Activated T-helper 17 cell treated with anti-CD3 and anti-CD28 coated beads, Interleukin-2, amount 50 U/mL, for 72 hours (primary cell): ENCODE data around the gene GNPTAB. TPM values are rescaled to one million over a fixed set of nuclear protein-coding genes. Genes with fewer than 3 reads are reported as not detected.
A peak's percentile ranks its signal among the peaks of the same experiment; 100 is the strongest.

Source experiments
- ATAC-seq: fragments of 150-1000 bp; cut with Tn5 transposase; replicated peaks from 2 replicates; pipeline ENCODE4 v1.10.0; 2021; ENCODE audit warnings: mild to moderate bottlenecking, moderate library complexity
- H3K27ac Mint-ChIP-seq: one replicate; pipeline ENCODE4 v1.8.0; 2022; ENCODE audit warnings: mixed read lengths
- H3K27me3 Mint-ChIP-seq: one replicate; pipeline ENCODE4 v1.8.0; 2022; ENCODE audit warnings: mixed read lengths
- H3K36me3 Mint-ChIP-seq: one replicate; pipeline ENCODE4 v1.8.0; 2022; ENCODE audit warnings: low read depth, mild to moderate bottlenecking, mixed read lengths
- H3K4me1 Mint-ChIP-seq: one replicate; pipeline ENCODE4 v1.8.0; 2022; ENCODE audit warnings: mixed read lengths
- H3K4me3 Mint-ChIP-seq: one replicate; pipeline ENCODE4 v1.8.0; 2022; ENCODE audit warnings: mild to moderate bottlenecking, mixed read lengths
- H3K9me3 Mint-ChIP-seq: one replicate; pipeline ENCODE4 v1.8.0; 2022; ENCODE audit warnings: mixed read lengths
- total RNA-seq, 2 donors: library from RNA; stranded (reverse); gene quantifications; one replicate each; pipeline ENCODE4 v1.2.3, GENCODE V29; 2022

Gene GNPTAB
- total RNA-seq, 2 donors from 2014 or later = 29.8 to 41.1 TPM

DNA sequence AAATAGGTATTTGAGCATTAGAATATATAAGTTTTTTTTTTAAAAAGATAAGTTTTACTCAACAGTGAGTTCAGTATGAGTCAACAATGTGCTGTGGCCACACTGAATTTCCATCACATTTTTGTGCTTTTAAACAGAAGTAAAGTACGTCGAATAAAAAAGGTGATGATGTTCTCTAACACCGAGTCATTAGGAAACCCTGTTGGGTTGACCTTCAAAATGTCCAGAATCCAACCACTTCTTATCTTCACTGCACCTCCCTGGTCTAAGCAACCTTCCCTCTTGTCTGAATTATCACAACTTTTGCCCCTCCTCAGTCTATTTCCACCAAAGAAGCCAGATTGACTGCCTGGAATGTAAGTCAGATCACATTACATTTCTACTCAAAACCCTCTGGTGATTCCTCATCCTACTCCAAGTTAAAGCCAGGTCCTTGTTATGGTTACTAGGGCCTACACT lies 48.5 kb downstream of the GNPTAB start:
- Mint-ChIP-seq H3K27me3 (no peaks in the 10 kb centered on the region), H3K4me3 (peak overlapping the region; percentile 30), H3K36me3 (peaks cover 41% of the 10 kb centered on the region), H3K4me1 (peaks cover 23% of the 10 kb centered on the region), H3K27ac (peak overlapping the region; percentile 85), H3K9me3 (no peaks in the 10 kb centered on the region)
- ATAC-seq = peak; percentile 79

DNA sequence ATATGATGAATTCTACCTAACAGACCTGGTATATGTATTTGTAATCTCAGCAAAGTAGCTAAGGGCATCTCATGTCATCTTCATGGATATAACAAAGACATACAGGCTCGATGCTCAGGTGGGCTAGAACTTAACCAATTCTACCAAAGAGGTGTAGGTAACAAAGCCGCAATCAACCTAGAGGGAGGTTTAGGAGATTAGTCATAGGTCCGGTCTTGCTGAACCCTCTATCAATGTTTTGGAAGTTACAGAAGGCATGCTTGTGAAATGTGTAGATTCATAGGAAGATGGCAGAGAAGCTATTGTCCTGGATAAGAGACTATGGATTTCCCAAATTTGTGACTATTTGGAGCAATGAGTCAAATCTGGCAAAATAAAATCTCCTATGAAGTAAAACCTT lies 48.9 kb downstream of the GNPTAB start:
- H3K36me3 Mint-ChIP-seq = peaks cover 36% of the 10 kb centered on the region
- H3K4me1 Mint-ChIP-seq = peaks cover 23% of the 10 kb centered on the region
- H3K27me3 Mint-ChIP-seq = no peaks in the 10 kb centered on the region

DNA sequence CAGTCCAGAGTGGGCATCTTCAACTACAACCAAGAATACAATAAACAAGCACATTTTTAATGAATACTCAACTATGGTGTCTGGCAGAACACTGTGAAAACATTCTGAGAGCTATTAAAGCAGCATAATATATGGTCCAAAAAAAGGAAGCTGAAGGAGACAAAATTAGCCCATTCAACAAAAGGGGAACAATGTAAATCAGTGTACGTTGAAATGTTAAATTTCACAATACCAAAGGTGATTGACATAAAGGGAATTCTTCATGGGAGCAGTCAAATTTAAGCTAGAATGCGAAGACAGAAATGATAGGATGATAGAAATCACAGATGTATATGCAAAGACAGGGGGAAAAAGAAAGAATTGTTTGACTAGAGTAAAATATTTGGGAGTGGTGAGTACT lies 50.2 kb downstream of the GNPTAB start:
- ATAC-seq = no peak
- H3K4me1 Mint-ChIP-seq = peaks cover 23% of the 10 kb centered on the region
- peak overlapping the region; percentile 85 for H3K27ac Mint-ChIP-seq
- peak overlapping the region; percentile 30 for H3K4me3 Mint-ChIP-seq
- no peaks in the 10 kb centered on the region for H3K27me3 Mint-ChIP-seq
- peaks cover 32% of the 10 kb centered on the region for H3K36me3 Mint-ChIP-seq
- no peaks in the 10 kb centered on the region for H3K9me3 Mint-ChIP-seq

More for the DNA sequence above, 48.9 kb downstream of the GNPTAB start:
- ATAC-seq = peak; percentile 69
- Mint-ChIP-seq H3K27ac (peak overlapping the region; percentile 85), H3K4me3 (peak overlapping the region; percentile 30), H3K9me3 (no peaks in the 10 kb centered on the region)

DNA sequence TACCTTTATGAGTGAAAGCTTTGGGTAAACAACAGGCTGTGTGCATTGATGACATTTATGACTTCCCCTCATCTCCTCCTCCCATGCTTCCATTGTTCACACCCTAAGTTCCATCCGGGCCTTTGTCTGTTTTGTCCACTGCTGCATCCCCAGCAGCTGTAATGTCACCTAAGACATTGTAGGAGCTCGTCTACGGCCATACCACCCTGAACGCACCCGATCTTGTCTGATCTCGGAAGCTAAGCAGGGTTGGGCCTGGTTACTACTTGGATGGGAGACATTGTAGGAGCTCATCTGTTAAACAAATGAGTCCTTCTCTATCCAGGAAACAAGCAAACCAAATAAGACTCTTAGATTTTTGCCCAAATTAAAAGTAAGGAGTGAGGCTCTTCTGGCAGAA lies 51.1 kb downstream of the GNPTAB start:
- ATAC-seq = no peak
- H3K27ac Mint-ChIP-seq = peak overlapping the region; percentile 11
- no peak overlapping the region for H3K4me3 Mint-ChIP-seq
- H3K36me3 Mint-ChIP-seq = peaks cover 23% of the 10 kb centered on the region
- no peaks in the 10 kb centered on the region for H3K9me3 Mint-ChIP-seq
- no peaks in the 10 kb centered on the region for H3K27me3 Mint-ChIP-seq
- H3K4me1 Mint-ChIP-seq = peaks cover 23% of the 10 kb centered on the region

DNA sequence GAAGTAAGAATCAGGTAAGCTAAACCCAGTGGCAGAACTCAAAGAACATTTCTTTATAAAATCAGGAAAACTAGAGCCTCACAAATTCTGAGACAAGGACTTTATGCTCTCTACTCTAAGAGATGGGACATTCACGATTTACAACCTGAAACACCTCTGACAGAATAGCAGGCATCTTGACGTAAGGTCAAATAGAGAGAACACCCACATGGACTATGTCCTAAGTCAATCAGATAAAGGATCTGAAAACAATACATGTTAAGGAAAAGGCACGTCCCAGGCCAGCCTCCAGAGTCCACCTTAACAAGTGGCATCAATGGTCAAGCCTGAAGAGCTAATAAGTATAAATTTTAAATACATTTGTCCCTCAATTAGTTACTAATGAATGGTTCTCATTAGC lies 51.6 kb downstream of the GNPTAB start:
- Mint-ChIP-seq H3K4me1 (peaks cover 23% of the 10 kb centered on the region), H3K27me3 (no peaks in the 10 kb centered on the region)

DNA sequence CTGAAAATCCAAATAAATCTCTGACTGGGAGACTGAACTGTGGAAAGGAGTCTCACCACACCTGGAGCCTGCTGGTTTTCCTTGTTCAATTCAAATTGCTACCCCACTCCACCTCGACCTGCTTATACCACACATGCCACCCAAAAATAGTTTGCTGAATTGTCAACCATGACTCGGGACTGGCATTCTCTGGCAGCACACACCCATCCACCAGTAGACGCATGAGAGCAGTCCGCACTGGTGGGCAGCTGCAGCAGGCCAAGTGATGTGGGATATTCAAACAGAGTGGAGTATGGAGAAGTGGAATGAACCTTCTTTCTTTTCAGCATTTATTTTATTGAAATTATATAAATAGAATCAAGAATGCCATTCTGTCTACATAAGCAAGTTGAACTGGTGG lies 52.8 kb downstream of the GNPTAB start:
- no peaks in the 10 kb centered on the region for H3K9me3 Mint-ChIP-seq
- no peak for ATAC-seq
- no peaks in the 10 kb centered on the region for H3K27me3 Mint-ChIP-seq
- peaks cover 13% of the 10 kb centered on the region for H3K36me3 Mint-ChIP-seq
- peaks cover 22% of the 10 kb centered on the region for H3K4me1 Mint-ChIP-seq
- H3K27ac Mint-ChIP-seq = peak overlapping the region; percentile 50
- H3K4me3 Mint-ChIP-seq = no peak overlapping the region

More for the DNA sequence above, 51.6 kb downstream of the GNPTAB start:
- Mint-ChIP-seq H3K27ac (peak overlapping the region; percentile 17), H3K36me3 (peaks cover 19% of the 10 kb centered on the region), H3K9me3 (no peaks in the 10 kb centered on the region), H3K4me3 (no peak overlapping the region)
- ATAC-seq = no peak

DNA sequence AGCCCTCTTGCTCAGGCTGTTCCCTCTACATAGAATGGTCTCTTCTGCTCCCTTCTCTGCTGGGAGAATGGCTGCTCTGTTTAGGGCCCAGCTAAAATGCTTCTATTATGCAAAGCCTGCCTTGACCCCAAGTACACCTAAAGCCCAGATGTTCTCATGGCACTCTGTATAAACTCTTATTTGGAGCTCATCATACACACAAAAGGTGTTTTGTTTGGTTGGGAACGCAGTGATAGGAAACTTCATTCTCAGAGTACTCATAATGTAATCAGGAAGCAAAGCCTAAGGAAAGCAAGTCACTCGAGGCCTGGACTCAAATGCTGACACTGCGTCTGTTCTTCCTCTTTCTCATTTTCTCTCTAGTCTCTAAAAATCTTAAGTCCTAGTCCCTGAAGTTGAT lies 53.3 kb downstream of the GNPTAB start:
- no peaks in the 10 kb centered on the region for H3K27me3 Mint-ChIP-seq
- H3K4me1 Mint-ChIP-seq = peaks cover 17% of the 10 kb centered on the region
- no peak overlapping the region for H3K4me3 Mint-ChIP-seq
- peak overlapping the region; percentile 21 for H3K27ac Mint-ChIP-seq
- ATAC-seq = no peak
- H3K36me3 Mint-ChIP-seq = peaks cover 13% of the 10 kb centered on the region
- H3K9me3 Mint-ChIP-seq = no peaks in the 10 kb centered on the region

DNA sequence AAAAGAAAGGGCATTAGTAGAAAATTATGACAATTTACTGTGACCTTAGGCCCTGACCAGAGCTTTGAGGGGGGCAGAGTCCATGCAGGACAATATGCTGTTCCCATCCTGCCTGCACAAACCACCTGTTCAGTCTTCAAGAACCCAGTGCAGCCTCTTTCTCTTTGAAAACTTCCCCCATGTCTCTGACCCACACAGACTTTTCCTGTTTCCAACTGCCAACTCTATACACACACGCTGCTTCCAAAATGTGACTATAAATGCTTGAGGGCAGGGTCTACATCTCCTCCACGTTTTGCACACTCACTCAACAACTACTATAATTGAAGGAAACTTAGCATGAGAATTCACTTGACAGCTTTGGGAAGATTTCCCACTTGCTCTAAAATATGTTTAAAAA lies 54.9 kb downstream of the GNPTAB start:
- H3K4me3 Mint-ChIP-seq = no peak overlapping the region
- no peak overlapping the region for H3K27ac Mint-ChIP-seq
- peaks cover 18% of the 10 kb centered on the region for H3K36me3 Mint-ChIP-seq
- no peaks in the 10 kb centered on the region for H3K9me3 Mint-ChIP-seq
- ATAC-seq = no peak
- no peaks in the 10 kb centered on the region for H3K27me3 Mint-ChIP-seq
- peaks cover 4% of the 10 kb centered on the region for H3K4me1 Mint-ChIP-seq

DNA sequence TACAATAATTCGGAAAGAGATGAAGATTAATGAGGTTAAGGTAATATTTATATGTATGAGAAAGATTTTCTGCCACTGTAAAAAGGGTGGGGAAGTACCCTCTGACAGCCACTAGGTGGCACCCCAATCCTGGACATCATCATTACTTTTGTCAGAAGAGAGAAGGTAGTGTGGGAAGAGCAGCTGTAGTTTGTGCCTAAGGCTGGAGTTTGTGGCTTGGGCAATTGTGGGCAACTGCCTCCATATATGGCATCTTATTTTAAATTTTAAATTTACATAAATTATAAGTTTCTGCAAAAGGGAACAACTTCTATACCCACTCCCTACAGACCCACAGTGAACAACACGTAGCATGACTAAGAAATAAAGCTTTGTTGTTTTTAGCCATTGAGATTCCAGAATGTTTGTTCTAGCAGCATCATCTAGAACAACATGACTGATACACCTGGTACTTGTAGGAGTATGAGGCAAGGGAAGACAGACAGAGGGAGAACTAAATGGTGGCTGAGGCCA lies 57.1 kb downstream of the GNPTAB start:
- Mint-ChIP-seq H3K4me1 (no peaks in the 10 kb centered on the region), H3K27ac (no peak overlapping the region), H3K4me3 (no peak overlapping the region), H3K9me3 (no peaks in the 10 kb centered on the region), H3K27me3 (no peaks in the 10 kb centered on the region), H3K36me3 (peaks cover 22% of the 10 kb centered on the region)
- ATAC-seq = peak; percentile 80

DNA sequence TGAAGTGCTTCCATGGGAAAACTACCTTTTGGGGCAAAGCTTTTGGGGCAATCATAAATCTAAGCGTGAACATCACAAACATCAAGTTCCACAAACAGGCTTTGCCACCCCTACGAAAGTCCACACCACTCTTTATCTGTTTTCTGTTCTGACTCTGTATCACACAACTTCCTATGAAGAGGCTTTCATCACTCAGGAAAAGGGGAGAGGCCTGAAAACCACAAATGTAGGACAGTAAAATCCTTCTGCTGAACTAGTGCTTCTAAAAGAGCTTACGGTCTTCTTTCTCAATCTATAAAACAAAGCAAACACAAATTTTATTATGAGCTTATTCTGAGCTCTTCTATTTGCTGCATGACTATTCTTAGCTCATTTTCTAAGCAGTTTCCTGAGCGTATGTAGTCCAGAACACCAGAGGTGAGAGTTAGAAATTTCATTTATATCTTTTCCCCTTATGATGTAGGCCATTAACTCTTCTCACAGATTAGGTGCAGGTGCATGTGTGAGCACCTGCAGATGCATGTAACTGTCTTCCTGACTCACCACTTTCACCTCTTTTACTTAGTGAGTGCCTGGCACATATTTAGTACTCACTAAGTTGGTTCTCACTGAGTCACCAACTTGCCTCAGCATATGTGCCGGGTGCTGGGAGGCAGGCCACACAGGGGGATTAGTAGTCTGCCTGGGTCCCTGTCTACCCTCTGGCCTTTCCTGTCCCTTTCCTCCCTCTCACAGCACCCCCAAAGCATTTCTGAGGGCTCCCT lies 58.6 kb downstream of the GNPTAB start:
- Mint-ChIP-seq H3K4me3 (no peak overlapping the region), H3K27me3 (no peaks in the 10 kb centered on the region), H3K27ac (no peak overlapping the region), H3K4me1 (no peaks in the 10 kb centered on the region), H3K9me3 (no peaks in the 10 kb centered on the region), H3K36me3 (peaks cover 33% of the 10 kb centered on the region)
- ATAC-seq = peak; percentile 74

DNA sequence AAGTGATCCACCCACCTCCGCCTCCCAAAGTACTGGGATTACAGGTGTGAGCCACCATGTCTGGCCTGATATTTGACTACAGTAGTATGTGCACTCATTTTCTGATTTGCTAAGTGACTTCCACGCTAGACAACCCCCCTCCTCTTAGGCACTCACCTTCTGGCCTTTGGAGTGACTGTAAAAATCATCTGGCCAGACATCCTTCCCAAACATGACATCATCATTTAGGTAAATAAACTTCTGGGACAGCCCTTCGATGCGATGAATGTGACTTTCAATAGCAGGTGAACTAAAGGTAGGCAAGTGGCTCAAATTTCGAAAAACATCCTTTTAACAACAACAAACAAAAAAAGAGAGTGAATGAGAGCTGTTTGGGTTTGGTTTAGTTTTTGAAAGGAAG lies 60.9 kb downstream of the GNPTAB start:
- Mint-ChIP-seq H3K27me3 (no peaks in the 10 kb centered on the region), H3K4me1 (no peaks in the 10 kb centered on the region), H3K27ac (no peak overlapping the region), H3K4me3 (no peak overlapping the region), H3K36me3 (peaks cover 53% of the 10 kb centered on the region), H3K9me3 (no peaks in the 10 kb centered on the region)
- ATAC-seq = no peak

DNA sequence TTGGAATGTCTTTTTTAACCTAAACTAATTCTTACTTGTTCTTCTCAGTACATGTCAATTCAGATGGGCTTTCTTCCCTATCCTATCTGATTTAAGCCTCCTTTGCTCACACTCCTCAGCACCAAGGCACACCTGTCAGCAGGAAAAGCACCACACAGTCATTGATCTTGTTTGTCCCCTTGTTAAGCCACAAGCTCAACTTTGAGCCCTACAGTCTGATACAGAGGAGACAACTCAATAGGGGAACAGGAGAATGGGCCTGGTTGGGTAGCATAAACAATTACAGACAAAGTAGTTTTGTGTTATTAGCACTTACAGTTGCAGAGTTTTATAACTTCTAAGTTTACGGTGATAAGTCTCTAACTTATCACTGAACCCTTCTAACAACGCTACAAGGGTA lies 62.0 kb downstream of the GNPTAB start:
- Mint-ChIP-seq H3K36me3 (peaks cover 63% of the 10 kb centered on the region), H3K4me3 (no peak overlapping the region), H3K27ac (no peak overlapping the region), H3K27me3 (no peaks in the 10 kb centered on the region), H3K9me3 (no peaks in the 10 kb centered on the region), H3K4me1 (no peaks in the 10 kb centered on the region)
- no peak for ATAC-seq

DNA sequence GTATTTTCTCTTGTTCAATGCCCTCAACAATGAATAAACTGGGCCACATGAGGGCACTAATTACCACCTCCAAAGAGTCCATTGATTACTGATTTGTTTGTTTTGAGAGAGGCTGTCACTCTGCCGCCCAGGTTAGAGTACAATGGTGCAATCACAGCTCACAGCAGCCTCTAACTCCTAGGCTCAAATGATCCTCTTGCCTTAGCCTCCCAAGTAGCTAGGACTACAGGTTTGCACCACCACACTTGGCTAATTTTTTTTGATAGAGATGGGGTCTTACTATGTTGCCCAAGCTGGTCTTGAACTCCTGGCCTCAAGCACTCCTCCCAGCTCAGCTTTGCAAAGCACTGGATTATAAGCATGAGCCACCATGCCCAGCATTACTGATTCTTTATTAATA lies 63.2 kb downstream of the GNPTAB start:
- Mint-ChIP-seq H3K27me3 (no peaks in the 10 kb centered on the region), H3K4me1 (no peaks in the 10 kb centered on the region), H3K9me3 (no peaks in the 10 kb centered on the region), H3K36me3 (peaks cover 70% of the 10 kb centered on the region), H3K27ac (no peak overlapping the region), H3K4me3 (no peak overlapping the region)
- ATAC-seq = no peak

DNA sequence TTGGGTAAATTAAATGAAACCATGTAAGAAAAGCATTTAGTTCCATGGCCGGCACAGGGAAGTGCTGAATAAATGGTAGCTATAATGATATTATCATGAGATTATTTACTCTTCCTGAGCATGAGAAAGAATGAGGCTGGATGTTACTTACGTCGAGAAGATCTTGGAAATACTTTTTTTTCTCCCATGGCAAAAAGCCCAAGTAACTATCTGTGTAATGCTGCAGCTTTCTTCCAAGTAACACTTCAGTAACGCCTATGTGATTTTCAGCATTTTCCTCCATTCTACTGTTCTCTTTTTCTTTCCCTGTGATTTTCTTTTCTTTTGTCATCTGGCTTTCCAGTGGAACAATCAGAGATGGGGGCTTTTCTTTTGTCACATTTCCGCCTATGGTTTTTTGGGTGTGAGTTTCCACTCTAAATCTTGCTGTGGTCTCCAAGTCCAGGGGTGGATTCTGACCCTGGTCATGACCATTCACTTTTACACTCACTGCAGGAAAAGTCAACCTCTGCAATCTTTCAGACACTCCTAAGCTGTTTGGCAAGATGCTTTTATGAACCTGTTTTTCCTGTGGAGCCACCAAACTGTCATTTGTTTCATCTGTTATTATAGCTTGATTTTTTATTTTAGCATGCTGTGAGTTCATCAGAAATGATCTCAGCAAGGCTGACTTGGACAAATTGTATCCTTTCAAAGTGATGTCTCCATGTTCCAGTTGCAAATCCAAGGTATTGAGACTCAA lies 66.5 kb downstream of the GNPTAB start:
- no peak for ATAC-seq
- Mint-ChIP-seq H3K36me3 (peaks cover 61% of the 10 kb centered on the region), H3K27me3 (no peaks in the 10 kb centered on the region), H3K27ac (no peak overlapping the region), H3K9me3 (no peaks in the 10 kb centered on the region), H3K4me3 (no peak overlapping the region), H3K4me1 (no peaks in the 10 kb centered on the region)
